LNCAP (cell line): Measurements from ENCODE around the gene PLAAT4.

Experiments
- TF ChIP-seq, protein P1 (sequence below): fragments of 450-650 bp; IDR thresholded peaks from 2 replicates; pipeline ENCODE4 v1.5.1; 2017; ENCODE audit warnings: mild to moderate bottlenecking

The PLAAT4 gene

GRCh38 chr11:63493127-63493526 lies 43.5 kb upstream of the PLAAT4 start:
- TF ChIP-seq, protein P1, sequence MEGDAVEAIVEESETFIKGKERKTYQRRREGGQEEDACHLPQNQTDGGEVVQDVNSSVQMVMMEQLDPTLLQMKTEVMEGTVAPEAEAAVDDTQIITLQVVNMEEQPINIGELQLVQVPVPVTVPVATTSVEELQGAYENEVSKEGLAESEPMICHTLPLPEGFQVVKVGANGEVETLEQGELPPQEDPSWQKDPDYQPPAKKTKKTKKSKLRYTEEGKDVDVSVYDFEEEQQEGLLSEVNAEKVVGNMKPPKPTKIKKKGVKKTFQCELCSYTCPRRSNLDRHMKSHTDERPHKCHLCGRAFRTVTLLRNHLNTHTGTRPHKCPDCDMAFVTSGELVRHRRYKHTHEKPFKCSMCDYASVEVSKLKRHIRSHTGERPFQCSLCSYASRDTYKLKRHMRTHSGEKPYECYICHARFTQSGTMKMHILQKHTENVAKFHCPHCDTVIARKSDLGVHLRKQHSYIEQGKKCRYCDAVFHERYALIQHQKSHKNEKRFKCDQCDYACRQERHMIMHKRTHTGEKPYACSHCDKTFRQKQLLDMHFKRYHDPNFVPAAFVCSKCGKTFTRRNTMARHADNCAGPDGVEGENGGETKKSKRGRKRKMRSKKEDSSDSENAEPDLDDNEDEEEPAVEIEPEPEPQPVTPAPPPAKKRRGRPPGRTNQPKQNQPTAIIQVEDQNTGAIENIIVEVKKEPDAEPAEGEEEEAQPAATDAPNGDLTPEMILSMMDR, result no peak

DNA sequence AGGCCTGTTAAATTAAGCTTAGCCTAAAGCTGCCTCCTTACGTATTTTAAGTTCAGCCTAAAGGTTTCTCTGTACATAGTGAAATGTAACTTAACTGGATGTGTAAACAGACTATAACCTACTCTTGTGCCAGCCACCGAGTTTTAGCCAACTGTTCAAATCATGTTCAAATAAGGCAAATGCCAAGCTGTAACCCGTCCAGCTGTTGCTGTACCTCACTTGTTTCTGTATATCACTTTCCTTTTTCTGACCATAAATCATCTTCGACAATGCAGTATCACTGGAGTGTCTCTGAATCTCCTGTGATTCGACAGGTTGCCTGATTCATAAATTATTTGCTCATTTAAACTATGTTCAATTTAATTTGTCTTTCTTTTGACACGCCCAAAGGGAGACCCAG lies 41.6 kb upstream of the PLAAT4 start:
- TF ChIP-seq, protein P1, result no peak

DNA sequence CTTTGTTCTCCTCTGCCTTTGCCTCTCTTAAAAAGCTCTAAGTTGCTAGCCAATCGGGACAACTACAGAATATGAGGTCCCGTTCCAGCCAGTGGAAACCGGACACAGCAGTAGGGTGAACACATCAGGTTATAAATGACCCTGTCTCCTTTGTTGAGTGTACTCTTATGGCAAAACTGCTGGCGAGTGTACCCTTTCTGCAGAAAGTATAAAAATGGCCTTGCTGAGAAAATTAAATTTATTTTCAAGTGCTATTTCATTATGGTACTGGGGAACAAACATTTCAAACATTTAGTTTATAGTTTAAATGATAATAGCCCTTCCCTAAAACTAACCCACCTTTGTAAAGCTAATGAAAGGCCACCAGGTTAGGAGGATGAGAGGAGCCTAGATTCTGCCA lies 36.7 kb upstream of the PLAAT4 start:
- TF ChIP-seq, protein P1, result no peak

- TF ChIP-seq, protein P1, result no peak
These were observed 35.4 kb upstream of the PLAAT4 start for GRCh38 chr11:63501236-63501635.

GRCh38 chr11:63502252-63502820 lies 34.3 kb upstream of the PLAAT4 start:
- TF ChIP-seq, protein P1, result no peak

GRCh38 chr11:63503492-63503891 lies 33.1 kb upstream of the PLAAT4 start:
- TF ChIP-seq, protein P1, result no peak

DNA sequence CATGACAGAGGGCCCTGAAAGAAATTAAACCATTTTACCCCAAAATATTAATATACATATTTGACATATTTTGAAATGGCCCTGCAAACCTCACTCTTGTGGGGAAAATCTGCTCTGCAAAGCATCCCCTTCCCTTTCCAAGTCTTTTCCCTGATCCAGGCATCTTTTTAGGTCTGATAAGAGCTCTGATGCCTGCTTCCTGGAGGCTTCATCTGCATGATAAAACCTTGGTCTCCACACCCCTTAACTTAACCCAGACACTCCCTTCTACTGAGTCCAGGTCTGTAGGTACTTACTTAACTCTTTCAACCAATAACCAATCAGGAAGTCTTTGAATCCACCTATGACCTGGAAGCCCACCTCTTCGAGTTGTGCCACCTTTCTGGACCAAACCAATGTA lies 32.6 kb upstream of the PLAAT4 start:
- TF ChIP-seq, protein P1, result no peak
